HG02588 (cell line): ENCODE results near the gene CDKN1C.

Experiments used
- ATAC-seq: cut with Tn5 transposase; IDR thresholded peaks from one replicate; pipeline ENCODE4 v1.9.1; 2021; ENCODE audit warnings: mild to moderate bottlenecking, moderate library complexity; ENCODE audit not compliant: unreplicated experiment

Gene CDKN1C

DNA sequence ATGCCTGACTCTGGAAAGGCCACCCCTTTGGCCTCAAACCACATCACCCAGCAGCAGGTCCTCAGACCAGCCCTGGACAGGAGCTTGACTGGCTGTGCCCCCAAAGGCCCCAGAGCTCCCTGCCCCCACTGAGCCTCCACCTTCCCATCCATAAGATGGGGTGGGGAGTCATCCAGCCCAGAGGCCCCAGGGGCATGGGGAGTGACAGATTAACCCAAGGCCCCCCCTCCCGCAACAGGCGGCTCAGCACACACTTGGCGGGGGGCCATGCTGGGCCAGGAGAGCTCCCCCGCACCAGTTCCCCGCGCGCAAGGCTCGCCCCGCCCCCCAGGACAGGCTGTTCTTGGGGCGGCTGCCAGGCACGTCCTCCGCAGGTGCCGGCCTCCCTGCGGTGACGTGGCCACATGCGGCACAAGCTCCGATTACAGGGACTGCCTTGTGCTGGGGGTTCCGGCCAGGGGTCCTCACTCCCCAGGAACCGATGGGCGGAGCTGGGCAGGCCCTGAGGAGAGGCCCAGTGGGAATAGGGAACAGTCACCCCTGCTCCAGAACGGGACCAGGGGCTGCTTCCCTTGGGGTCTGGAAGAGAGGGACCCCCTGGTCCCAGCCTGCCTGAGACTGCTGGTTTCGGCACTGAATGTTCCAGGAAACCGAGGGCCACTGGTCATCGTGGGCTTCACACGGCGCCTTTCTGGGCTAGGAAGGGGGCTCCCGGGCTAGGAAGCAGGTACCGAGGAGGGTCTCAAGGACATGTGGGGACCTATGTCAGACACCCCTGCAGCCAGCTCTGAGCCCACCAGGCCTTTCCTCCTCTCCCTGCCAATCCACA is 5.1 kb upstream of the CDKN1C start:
- no peak for ATAC-seq

DNA sequence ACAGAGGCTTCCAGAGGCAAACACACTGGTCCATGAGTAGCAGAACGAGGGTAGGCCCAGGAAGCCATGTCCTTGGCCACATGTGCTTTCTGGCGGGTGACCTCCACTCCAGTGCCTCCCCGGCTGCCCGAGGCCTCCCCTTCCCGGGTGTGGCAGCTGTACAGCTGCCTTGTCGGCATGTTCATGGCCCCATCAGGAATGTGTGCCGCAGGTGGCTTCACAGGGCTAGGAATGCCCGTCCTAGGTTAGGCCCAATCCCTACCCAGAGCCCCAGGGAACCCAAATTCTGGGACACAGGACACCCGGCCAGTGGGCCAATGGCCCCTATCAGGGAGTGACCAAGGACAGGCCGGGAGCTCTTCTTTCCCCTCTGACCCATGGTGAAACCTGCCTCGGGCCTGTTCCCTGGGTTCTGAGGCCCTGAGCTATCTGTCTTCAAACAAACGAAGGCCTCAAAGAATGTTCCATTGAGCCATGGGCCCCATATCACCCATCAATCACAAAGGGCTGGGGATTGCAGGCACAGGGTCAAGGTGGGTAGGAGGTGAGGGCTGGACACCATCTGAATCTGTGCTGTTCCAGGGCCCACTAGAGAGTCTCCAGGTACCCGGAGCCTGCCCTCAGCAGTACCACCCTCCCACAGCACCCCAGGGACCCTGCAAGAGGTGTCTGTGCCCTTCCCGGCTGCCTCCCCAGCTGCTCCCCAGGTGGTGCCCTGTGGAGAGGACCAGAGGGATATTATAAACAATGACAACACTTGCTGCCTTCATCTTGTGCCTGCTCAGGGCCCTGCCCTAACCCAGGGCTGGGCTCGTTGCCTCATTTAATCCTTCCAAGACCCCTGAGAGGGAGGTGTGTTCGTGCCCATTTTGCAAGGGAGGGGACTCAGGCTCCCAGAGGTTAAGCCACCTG is 4.0 kb upstream of the CDKN1C start:
- no peak for ATAC-seq

DNA sequence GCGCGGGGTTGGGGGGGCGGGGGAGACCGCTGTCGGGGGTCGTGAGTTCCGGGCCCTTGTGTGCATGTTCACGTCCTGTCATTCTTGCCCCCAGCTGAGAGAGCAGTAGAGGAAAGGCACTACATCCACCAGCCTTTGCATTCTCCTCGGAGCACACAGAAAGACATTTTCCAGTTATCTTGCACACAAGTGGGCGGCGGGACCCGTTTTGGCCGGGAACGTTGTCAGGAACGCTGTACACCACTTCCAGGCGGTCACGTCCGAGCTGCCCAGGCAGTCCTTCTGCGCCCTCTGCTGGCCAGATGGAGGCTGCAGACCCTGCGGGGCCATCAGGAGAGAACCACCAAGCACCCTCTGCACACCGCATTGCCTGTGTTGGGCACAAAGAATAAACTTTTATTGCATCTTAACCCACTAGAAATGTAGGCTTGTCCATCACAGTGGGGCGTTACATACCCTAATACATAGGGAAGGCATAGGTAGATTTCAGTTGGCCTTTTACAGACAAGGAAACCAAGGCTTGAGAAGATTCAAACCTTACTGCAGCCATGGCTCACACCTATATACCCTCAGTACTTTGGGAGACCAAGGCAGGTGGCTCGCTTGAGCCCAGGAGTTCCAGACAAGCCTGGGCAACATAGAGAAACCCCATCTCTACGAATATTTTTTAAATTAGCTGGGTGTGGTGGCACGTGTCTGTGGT is 2.8 kb upstream of the CDKN1C start:
- no peak for ATAC-seq

DNA sequence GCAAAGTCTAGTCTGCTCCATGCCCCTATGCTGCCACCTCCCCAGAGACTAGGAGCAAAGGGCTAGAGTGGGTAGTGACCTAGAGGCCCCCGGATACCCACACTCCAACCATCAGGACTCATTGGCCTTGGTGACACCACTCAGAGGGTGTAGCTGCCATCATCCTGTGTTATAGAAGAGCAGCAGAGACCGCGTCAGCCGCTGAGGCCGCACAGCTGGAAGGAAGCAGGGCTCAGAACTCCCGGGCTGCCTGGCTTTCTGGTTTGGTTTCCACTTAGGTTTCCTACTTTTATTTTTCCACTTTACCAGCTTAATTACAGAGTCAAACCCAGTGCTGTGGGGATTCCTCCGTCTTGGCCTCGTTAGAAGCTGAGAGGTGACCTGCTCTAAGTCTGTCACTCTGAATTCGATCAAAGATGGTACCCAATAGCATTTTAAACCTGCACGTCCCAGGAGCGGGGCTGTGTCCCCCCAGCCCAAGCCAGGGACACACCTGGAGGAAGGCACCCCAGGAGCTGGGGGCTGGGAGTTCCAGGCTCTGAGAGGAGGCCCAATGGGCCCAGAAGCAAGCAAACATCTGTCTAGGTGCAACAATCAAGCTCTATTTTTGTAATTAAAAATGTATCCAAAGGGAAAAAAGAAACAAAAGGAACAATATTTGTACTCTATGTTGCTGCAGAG is 2.1 kb upstream of the CDKN1C start:
- no peak for ATAC-seq

DNA sequence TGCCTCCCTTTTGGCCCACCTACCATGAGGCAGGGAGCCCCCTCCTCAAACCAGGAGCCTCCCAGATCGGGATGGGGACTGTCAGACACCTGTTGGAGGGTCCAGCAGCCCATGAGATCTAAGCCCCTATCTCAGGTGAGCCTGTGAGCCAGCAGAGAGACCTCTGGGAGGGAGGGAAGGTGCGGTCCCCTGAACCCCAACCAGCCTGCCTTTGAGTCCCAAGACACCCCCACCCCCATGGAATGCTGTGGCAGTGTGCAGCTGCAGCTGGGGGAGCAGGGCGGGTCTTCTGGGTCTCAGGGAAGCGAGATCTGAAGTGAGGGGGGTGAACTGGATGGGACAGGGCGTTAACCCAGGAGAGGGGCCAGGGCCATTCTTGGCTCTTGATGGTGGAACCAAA is 1.4 kb upstream of the CDKN1C start:
- no peak for ATAC-seq

DNA sequence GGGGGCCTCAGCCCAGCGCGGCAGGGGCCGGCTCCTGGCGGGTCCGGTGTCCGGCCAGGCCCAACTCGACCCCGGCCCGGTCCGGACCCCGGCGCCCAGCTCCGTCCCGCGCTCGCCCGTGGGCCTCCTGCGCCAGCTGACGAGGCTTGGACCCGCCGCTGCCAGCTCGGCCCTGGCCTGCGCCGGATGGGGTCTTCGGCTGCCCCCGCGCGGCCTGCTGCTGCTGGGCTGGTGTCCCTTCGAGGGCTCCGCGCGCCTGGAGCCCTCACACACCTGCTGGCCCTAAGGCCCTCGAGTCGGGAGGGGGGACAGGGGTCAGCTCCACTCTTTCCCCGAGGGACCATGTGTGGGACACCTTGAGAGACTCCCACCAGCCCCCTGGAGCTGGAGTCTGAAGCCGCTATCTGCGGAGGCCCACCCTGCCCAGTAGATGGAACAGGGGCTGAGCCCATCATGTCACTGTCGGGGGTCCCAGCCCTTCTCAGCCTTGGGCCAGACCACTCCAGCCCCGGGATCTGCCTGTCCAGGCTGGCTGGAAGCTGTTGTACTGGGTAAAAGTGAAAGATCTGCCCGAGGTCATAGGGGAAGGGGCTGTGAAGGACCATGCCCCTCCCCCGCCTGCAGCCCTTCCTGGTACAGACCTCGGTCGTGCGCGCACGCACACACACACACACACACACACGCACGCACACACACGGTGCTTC is 768 bp upstream of the CDKN1C start:
- ATAC-seq, result no peak

DNA sequence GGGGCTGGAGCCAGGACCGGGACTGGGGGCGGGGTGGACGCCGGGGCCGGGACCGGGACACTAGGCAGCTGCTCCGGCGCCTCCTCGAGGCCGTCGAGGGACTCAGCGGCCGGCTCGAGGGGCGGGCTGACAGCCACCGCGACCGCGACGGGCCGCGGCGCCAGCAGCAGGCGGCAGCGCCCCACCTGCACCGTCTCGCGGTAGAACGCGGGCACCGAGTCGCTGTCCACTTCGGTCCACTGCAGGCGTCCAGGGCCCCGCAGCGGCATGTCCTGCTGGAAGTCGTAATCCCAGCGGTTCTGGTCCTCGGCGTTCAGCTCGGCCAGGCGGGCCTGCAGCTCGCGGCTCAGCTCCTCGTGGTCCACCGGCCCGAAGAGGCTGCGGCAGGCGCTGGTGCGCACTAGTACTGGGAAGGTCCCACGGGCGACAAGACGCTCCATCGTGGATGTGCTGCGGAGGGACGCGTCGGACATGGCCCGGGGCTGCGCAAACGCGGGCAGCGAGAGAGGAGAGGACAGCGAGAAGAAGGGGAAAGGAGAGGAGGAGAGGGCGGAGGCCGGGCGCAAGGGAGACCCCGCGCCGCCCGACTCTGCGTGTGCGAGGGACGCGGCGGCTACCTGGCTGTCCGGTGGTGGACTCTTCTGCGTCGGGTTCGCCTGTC is 428 bp downstream of the CDKN1C start:
- ATAC-seq, result no peak

DNA sequence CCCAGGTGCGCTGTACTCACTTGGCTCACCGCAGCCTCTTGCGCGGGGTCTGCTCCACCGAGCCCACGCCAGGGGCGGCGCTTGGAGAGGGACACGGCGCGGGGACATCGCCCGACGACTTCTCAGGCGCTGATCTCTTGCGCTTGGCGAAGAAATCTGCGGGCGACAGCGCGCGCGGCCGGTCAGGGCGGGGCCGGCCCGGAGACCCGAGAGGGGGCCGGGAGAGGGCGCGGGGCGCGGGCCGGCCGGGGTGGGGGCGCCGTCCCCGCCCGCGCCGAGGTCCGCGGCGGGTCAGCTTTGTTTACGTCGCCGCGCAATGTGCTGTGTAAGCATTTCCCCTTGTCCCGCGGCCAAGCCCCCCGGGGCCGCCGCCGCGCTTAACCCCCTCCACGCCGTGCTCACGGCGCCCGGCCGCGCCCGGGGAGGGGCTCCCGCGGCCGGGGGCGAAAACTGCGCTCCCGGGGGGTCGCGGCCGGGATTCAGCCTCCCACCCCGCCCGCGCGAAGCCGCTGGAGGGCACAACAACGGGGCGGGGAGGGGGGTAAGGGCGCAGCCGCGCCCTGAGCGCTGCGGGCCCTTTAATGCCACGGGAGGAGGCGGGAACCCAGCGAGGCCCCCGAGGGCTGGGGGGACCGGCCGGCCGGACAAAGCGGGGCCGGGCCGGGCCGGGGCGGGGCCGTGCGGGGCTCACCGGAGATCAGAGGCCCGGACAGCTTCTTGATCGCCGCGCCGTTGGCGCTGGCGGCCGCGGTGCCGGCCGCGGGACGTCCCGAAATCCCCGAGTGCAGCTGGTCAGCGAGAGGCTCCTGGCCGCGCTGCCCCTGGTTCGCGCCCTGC is 1.4 kb downstream of the CDKN1C start:
- ATAC-seq, result no peak

DNA sequence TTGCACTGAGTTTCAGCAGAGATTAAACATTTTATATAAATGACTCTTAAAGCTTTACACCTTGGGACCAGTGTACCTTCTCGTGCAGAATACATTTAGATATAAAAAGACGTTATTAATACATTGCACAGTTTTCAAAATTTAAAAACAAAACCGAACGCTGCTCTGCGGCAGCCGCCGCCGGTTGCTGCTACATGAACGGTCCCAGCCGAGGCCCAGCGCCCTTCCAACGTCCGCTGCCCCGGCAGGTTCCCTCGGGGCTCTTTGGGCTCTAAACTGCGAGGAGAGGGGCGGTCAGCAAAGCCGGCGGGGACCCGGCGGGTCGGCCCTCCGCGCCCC is 2.0 kb downstream of the CDKN1C start:
- ATAC-seq, result no peak

DNA sequence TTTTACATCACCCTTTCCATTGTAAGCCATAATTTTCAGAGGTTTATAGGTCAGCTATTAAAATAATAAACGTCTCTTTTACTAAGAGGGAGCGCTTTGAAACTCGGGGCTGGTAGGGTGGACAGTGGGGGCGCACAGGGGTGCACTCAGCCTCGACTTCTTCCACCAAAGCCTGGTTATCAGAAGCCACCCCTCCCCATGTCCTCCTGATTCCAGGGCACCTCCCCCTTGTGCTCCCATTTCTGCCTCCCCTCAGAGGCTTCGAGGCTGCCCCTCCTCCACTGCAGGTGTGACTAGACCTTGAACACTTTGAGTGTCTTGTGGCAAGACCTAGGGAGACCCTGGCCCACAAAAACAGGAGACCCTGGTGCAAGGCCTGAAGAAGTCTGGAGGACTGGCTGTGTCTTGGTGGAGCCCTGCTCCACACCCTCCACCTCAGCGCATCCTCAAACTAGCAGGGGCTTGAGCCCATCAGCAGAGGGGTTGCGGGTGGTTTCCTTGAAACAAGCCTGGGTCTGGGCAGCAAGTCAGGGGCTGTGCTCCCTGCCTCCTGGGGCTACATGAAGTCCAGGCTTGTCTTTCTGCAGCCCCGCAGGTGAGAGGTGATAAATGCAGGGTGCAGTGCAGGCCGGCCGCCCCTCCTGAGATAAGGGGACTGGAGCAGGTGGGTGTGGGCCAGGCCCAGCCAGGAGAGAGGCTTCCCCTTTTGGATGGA is 3.0 kb downstream of the CDKN1C start:
- ATAC-seq, result no peak

DNA sequence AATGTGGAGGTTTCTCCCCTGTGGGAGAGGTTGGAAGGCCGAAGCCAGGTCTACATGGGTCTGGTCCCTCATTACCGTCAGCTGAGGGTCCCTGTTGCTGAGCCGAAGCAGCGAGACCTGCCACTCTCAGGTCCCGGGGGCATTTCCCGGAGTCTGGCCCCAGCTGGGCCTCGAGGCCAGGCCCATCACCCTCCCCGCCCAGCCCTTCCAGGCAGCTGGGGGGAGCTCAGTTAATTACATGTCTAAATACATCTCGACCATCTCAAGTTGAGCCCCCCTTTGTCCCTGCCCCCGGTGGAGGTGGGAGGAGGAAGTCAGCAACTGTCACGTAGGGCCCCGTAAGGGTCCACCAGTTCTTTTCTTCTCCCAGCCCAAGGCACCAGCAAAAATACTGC is 3.6 kb downstream of the CDKN1C start:
- ATAC-seq, result no peak

DNA sequence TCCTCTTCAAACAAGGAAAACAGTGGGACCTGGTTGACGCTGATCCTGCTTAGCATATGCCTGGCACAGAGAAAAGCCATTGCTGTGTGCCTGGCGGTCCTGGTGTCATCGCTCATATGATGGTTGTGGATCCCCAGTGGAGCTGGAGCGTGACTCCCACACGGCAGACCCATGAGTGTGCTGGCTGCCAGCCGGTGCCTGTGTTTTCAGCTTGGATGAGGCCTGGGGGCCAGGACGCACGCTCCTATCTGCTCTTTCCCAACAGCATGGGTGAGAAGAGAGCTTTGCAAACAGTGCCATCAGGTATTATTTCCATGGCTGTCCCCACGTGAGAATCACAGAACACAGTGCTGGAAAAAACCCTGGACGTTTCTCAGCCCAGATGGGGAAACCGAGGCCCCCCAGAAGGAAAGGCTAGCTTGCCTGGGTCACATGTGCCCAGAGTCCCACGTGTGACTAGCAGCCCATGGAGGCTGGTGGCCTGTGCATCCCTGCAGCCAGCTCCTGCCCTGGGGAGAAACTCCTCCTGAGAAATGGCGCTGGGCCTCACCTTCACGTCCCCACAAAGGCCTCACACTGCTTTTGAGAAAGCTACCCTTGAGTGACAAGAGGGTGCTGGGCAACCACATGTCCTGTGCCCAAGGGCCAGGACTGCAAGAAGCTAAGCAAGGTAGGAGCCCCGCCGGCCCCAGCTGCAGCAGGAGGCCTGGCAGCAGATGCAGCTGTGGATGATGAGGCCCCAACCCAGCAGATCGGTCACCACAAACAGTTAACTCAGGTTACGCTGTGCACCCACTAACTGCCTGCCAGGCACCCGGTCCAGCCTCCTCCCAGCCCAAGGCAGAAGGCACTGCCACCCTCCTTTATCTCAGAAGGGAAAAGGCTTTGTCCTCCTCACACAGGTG is 4.2 kb downstream of the CDKN1C start:
- no peak for ATAC-seq

DNA sequence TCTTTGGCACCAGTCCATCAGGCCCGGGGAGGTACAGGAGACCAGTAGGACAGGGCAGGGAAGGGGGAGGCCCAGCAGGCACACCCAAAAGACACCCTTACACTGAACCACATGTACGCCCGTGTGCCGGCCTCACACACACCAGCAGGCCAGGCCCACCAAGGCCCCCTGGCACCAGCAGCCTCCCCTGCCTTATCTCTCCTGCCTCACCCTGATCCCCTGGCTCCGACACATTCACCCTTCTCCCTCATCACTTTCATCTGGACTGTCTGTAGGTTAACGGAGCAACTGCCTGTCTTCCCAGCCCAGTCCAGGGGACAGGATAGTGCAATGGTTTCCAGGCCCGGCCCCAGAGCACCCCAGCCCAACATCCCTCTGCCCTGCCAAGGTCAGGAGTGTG is 4.9 kb downstream of the CDKN1C start:
- no peak for ATAC-seq

DNA sequence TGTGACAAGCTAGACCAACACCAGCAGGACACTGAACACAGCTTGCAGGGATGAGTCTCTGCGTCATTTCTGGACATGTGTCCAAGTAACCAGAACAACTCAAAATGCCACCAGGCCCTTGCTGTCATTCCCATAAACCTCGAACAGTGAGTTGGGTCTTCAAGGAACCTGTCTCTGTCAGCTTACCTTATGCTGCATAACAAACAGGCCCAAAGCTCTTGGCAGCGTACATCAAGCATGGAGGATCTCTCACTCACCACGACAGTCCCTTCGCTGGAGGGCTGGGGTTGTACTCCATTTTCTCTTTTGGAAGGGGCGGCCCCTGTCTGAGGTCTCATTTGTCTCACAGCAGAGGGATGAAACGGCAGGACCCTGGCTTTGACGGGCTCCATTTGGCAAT is 6.8 kb downstream of the CDKN1C start:
- ATAC-seq, result no peak

DNA sequence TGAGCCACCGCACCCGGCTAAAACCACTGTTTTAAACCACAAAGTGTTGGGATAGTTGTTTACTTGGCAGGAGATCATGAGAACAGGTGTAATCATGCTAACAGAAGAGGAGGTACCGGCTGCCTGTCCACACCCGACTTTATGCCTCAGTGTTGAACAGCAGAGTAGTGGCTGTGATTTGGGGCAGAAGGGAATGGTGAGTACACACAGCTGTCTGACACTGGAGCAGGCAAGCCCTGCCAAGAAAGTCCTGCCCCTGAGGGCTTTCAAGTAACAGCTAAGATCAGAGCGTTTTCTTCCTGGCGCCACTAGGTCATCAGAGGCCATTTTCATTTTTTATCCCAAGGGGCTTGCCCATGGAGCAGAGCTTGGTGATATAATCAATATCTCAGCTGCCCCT is 8.1 kb downstream of the CDKN1C start:
- ATAC-seq, result no peak

DNA sequence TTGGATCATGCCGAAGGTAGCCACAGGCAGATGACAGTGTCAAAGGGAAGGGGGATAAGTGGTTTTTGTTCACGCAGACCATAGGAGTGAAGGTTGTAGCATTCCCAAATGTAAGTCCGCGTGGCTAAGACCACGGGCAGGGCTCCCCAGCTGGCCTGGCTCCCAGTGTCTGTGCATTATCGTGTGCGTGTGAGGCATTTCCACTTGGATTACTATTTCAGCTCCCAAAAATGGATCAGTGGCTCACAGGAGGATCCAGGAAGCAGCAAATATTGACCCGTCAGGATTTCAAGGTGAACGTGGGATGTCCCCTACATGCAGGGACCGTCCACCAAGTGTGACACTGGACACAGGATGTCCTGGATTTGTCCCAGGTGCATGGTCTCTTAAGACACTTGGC is 10.6 kb downstream of the CDKN1C start:
- no peak for ATAC-seq

DNA sequence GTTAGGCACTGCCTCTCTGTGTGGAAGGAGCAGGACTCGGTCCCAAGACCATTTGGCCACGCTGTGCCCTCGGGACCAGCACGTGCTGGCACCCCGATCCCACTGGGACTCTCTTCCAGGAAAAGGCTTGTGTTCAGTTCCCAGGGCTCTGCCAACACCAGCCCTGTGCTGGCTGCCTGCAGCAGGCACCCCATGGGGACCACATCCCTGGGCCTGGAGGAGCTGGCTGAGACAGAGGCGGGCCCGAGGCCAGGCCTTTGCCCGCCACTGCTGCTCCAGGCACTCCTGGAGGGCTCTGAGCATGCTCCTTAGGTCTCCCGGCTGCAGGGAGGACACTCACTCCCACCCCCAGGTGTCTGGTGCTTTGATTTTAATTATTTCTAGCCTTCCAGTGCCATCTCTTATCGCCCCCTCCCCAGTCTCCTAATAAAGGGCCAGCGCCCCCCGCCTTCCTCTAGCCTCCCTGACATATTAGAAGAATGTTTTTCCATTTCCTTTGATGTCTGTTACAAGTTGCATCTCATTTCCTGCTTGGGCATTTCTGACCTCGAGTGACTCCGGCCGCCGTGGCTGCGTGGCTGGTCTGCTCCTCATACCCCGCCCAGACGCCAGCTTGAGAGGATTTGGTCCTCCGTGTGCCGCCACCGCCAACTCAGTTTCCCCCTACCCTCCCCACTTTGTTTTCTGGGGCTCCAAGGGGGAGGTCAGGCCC is 14.4 kb downstream of the CDKN1C start:
- no peak for ATAC-seq
